ENCODE results near the gene LRRC46.

LRRC46 gene

DNA sequence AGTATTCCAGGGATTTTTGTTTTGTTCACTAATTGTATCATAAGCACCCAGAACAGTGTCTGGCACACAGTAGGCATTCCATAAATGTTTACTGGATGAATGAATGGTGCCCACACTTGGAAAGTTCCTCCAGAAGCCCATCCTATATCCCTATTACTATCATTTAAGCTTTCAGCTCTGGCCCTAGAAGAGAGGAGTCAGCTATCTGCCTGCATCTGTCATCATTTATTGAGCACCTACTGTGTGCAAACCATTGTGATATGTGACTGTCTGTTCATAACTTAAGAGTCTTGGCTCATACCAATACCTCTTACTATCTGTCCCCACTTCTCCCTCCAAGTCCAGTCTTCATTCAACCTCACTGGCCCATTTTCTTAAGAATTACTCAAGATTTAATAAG lies 39.6 kb downstream of the LRRC46 start:
- H3K9me3 ChIP-seq (replicated peaks; ENCODE audit: insufficient read depth, low read length), result no peaks in the 10 kb centered on the region
- H3K4me3 ChIP-seq (ENCODE audit: low read length), result no peak overlapping the region
- peaks cover 98% of the 10 kb centered on the region for H3K27me3 ChIP-seq (replicated peaks; ENCODE audit: insufficient read depth, low read length)
- H3F3A ChIP-seq (ENCODE audit: insufficient read depth, low read length), result no peaks in the 10 kb centered on the region
- no peak overlapping the region for H3K27ac ChIP-seq (ENCODE audit: low read length)
- H3K4me2 ChIP-seq (ENCODE audit: low read depth, low read length), result no peak overlapping the region
- H2AFZ ChIP-seq (ENCODE audit: low read length), result no peak overlapping the region
- no peaks in the 10 kb centered on the region for H3K36me3 ChIP-seq (replicated peaks; ENCODE audit: insufficient read depth, low read length)
- TF ChIP-seq, protein P1, sequence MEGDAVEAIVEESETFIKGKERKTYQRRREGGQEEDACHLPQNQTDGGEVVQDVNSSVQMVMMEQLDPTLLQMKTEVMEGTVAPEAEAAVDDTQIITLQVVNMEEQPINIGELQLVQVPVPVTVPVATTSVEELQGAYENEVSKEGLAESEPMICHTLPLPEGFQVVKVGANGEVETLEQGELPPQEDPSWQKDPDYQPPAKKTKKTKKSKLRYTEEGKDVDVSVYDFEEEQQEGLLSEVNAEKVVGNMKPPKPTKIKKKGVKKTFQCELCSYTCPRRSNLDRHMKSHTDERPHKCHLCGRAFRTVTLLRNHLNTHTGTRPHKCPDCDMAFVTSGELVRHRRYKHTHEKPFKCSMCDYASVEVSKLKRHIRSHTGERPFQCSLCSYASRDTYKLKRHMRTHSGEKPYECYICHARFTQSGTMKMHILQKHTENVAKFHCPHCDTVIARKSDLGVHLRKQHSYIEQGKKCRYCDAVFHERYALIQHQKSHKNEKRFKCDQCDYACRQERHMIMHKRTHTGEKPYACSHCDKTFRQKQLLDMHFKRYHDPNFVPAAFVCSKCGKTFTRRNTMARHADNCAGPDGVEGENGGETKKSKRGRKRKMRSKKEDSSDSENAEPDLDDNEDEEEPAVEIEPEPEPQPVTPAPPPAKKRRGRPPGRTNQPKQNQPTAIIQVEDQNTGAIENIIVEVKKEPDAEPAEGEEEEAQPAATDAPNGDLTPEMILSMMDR (IDR thresholded peaks at IDR 0.05; ENCODE audit: low read length), result no peak
- no peak for TF ChIP-seq EZH2phosphoT487 (IDR thresholded peaks at IDR 0.05; ENCODE audit: low read length)
- TF ChIP-seq EZH2 (optimal IDR thresholded peaks at IDR 0.05; ENCODE audit: low read depth, low read length), result no peak
- DNase-seq, result no peak
- no peaks in the 10 kb centered on the region for H3K79me2 ChIP-seq (ENCODE audit: low read length)
- H3K9ac ChIP-seq (ENCODE audit: low read length), result no peak overlapping the region
- H4K20me1 ChIP-seq (ENCODE audit: insufficient read depth, low read length), result no peaks in the 10 kb centered on the region
- H3K9me2 ChIP-seq (replicated peaks; ENCODE audit: insufficient read depth, low read length), result no peaks in the 10 kb centered on the region
- no peaks in the 10 kb centered on the region for H3K4me1 ChIP-seq (ENCODE audit: low read length)

DNA sequence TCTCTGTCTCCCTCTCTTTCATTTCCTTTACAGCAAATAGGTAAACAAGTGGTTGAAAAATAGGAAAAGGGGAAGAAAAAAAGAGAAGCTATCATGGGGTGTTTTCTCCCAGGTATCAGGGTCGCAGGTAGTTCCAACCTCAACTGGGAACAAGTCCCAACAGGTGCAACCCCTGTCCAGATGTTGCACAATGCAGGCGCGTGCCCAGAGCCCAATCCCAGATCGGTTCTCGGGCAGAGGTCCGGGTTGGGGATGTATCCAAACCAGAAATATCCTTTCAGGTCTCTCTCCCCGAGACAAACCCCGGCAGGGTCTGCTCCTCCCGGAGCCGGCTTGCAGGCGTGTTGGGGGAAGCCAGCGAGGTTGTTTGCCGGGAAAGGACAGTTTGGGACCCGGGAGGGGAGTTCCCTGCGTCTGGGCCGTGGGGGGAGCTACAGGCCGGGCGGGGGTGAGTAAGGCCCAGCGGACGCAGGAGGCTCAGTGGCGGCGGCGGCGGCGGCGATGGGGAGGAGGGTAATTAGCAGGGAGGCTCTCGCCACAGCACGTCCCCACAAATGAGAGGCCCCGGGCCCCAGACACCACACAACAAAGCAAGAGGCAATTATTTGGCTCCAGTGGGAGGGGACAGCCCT lies 40.7 kb downstream of the LRRC46 start:
- Histone ChIP-seq H3K79me2 (ENCODE audit: low read length) (no peaks in the 10 kb centered on the region), H3K36me3 (replicated peaks; ENCODE audit: insufficient read depth, low read length) (no peaks in the 10 kb centered on the region), H3K9ac (ENCODE audit: low read length) (no peak overlapping the region), H3K9me2 (replicated peaks; ENCODE audit: insufficient read depth, low read length) (no peaks in the 10 kb centered on the region), H3K4me3 (ENCODE audit: low read length) (no peak overlapping the region), H3K4me1 (ENCODE audit: low read length) (no peaks in the 10 kb centered on the region), H4K20me1 (ENCODE audit: insufficient read depth, low read length) (no peaks in the 10 kb centered on the region), H3K4me2 (ENCODE audit: low read depth, low read length) (no peak overlapping the region), H3K9me3 (replicated peaks; ENCODE audit: insufficient read depth, low read length) (no peaks in the 10 kb centered on the region), H3F3A (ENCODE audit: insufficient read depth, low read length) (no peaks in the 10 kb centered on the region), H2AFZ (ENCODE audit: low read length) (no peak overlapping the region), H3K27me3 (replicated peaks; ENCODE audit: insufficient read depth, low read length) (peaks cover 93% of the 10 kb centered on the region), H3K27ac (ENCODE audit: low read length) (no peak overlapping the region)
- TF ChIP-seq, protein P1 (IDR thresholded peaks at IDR 0.05; ENCODE audit: low read length), result no peak
- no peak for TF ChIP-seq EZH2phosphoT487 (IDR thresholded peaks at IDR 0.05; ENCODE audit: low read length)
- no peak for DNase-seq

DNA sequence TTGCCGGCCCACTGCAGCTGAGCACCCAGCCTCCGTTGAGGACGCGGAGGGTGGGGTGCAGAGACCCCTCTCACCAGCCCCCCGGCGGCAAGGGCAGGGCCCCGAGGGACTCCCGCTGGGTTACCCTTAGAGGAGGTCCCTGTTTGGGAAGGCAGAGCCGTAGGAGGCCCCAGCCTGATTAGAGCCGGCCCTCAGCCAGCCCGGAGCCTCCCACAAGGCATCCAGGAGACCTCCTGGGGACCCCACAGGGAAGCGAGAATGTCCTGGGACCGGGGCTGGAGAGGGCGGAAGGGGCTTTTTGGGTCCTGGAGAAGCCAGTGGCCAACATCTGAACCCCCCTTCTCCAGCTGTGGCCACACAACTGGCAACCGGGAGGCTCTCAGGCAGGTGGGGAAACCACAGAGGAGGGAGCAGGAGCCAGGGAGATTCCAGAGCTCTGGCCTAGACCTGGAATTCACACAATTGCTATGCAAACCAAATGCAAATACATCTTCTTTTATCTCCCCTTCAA lies 41.2 kb downstream of the LRRC46 start:
- H3K4me3 ChIP-seq (ENCODE audit: low read length), result no peak overlapping the region
- H3K4me1 ChIP-seq (ENCODE audit: low read length), result no peaks in the 10 kb centered on the region
- H3K9me3 ChIP-seq (replicated peaks; ENCODE audit: insufficient read depth, low read length), result no peaks in the 10 kb centered on the region
- no peaks in the 10 kb centered on the region for H3F3A ChIP-seq (ENCODE audit: insufficient read depth, low read length)
- TF ChIP-seq EZH2phosphoT487 (IDR thresholded peaks at IDR 0.05; ENCODE audit: low read length), result no peak
- TF ChIP-seq, protein P1 (IDR thresholded peaks at IDR 0.05; ENCODE audit: low read length), result no peak
- TF ChIP-seq EZH2 (optimal IDR thresholded peaks at IDR 0.05; ENCODE audit: low read depth, low read length), result no peak
- H3K9ac ChIP-seq (ENCODE audit: low read length), result no peak overlapping the region
- H4K20me1 ChIP-seq (ENCODE audit: insufficient read depth, low read length), result no peaks in the 10 kb centered on the region
- DNase-seq, result no peak
- no peaks in the 10 kb centered on the region for H3K36me3 ChIP-seq (replicated peaks; ENCODE audit: insufficient read depth, low read length)
- H3K27ac ChIP-seq (ENCODE audit: low read length), result no peak overlapping the region
- H3K79me2 ChIP-seq (ENCODE audit: low read length), result no peaks in the 10 kb centered on the region
- H3K4me2 ChIP-seq (ENCODE audit: low read depth, low read length), result no peak overlapping the region
- no peak overlapping the region for H2AFZ ChIP-seq (ENCODE audit: low read length)
- no peaks in the 10 kb centered on the region for H3K9me2 ChIP-seq (replicated peaks; ENCODE audit: insufficient read depth, low read length)
- H3K27me3 ChIP-seq (replicated peaks; ENCODE audit: insufficient read depth, low read length), result peaks cover 93% of the 10 kb centered on the region

Data from MM.1S (cell line).